HL-60 (cell line): Measurements from ENCODE around the gene XIRP1.

Source experiments
- DNase-seq, 2 experiments: peaks; one replicate each; pipeline ENCODE4 v3.0.0-alpha.2; 2010 to 2020; ENCODE audit warnings: low read depth in 1 of 2, low spot score in 1 of 2
- H3K27ac ChIP-seq: fragments of 250-450 bp; sonication (Bioruptor Pico); replicated peaks from 2 replicates; pipeline ENCODE4 v1.5.1; 2020; ENCODE audit warnings: mild to moderate bottlenecking, moderate library complexity
- H3K27me3 ChIP-seq: fragments of 250-450 bp; sonication (Bioruptor Pico); 2 replicates; pipeline ENCODE4 v1.5.1; 2021; ENCODE audit warnings: mild to moderate bottlenecking, moderate library complexity; ENCODE audit not compliant: insufficient read depth, poor library complexity, severe bottlenecking
- H3K4me3 ChIP-seq: replicated peaks from 2 replicates; pipeline ENCODE4 v1.5.1; 2011; ENCODE audit warnings: mild to moderate bottlenecking, control low read depth, low read length; ENCODE audit not compliant: insufficient read depth
- CTCF ChIP-seq: IDR thresholded peaks from one replicate; pipeline ENCODE4 v1.5.1; 2011; ENCODE audit warnings: low read length, control low read depth, inconsistent platforms; ENCODE audit not compliant: insufficient read depth
- GABPA ChIP-seq: IDR thresholded peaks from 2 replicates; pipeline ENCODE4 v1.6.1; 2012; ENCODE audit warnings: low read depth
- POLR2AphosphoS5 ChIP-seq: IDR thresholded peaks from 2 replicates; pipeline ENCODE4 v1.6.1; 2012; ENCODE audit warnings: low read depth
- REST ChIP-seq: IDR thresholded peaks from 2 replicates; pipeline ENCODE4 v1.6.1; 2012; ENCODE audit warnings: low read depth; ENCODE audit not compliant: insufficient replicate concordance
- SPI1 ChIP-seq: IDR thresholded peaks from 2 replicates; pipeline ENCODE4 v1.6.1; 2012; ENCODE audit warnings: low read depth, mild to moderate bottlenecking, borderline replicate concordance

The XIRP1 gene

GRCh38 chr3:39168156-39168780 is 24.1 kb downstream of the XIRP1 start:
- H3K27ac ChIP-seq, result no peak overlapping the region
- TF ChIP-seq GABPA (no peak), REST (no peak), CTCF (no peak), POLR2AphosphoS5 (no peak), SPI1 (no peak)
- no peak overlapping the region for H3K4me3 ChIP-seq
- H3K27me3 ChIP-seq, result no peaks in the 10 kb centered on the region
- no peak for DNase-seq

- TF ChIP-seq CTCF (no peak), POLR2AphosphoS5 (peak; percentile 53), GABPA (no peak), SPI1 (peak; percentile 63; the same call in 1 of the 2 replicates), REST (no peak)
- Histone ChIP-seq H3K27ac (no peak overlapping the region), H3K27me3 (no peaks in the 10 kb centered on the region), H3K4me3 (no peak overlapping the region)
- peak in 1 of 2 experiments; percentile 82 for DNase-seq
Measured at GRCh38 chr3:39166932-39167532, 25.4 kb downstream of the XIRP1 start.

- no peaks in the 10 kb centered on the region for H3K27me3 ChIP-seq
- TF ChIP-seq SPI1 (no peak), GABPA (peak; percentile 49), CTCF (no peak), POLR2AphosphoS5 (no peak), REST (no peak)
- DNase-seq, result peak in 1 of 2 experiments; percentile 39
- no peak overlapping the region for H3K27ac ChIP-seq
- H3K4me3 ChIP-seq, result no peak overlapping the region
Measured at GRCh38 chr3:39166134-39166710, 26.2 kb downstream of the XIRP1 start.
